ENCODE measurements around the gene MRPL55.

DNA sequence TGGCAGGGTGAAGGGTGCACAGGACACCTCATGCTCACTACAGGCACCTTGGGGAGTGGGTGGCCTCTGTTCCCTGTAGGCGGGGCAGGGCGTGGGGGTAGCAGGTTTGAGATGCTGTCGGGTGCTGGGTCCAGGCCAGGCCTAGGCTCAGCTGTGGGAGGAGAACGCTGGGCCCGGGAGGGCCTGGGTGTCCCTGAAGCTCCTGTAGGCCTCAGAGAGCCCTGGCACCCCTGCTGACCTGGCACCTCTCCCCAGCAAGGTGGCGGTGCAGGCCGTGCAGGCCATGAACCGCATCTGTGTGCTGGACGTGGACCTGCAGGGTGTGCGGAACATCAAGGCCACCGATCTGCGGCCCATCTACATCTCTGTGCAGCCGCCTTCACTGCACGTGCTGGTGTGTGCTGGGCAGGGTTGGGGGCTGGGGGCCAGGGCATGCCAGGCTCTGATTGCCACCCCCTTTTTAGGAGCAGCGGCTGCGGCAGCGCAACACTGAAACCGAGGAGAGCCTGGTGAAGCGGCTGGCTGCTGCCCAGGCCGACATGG is 38.1 kb upstream of the MRPL55 start:
- TF ChIP-seq, protein P1, sequence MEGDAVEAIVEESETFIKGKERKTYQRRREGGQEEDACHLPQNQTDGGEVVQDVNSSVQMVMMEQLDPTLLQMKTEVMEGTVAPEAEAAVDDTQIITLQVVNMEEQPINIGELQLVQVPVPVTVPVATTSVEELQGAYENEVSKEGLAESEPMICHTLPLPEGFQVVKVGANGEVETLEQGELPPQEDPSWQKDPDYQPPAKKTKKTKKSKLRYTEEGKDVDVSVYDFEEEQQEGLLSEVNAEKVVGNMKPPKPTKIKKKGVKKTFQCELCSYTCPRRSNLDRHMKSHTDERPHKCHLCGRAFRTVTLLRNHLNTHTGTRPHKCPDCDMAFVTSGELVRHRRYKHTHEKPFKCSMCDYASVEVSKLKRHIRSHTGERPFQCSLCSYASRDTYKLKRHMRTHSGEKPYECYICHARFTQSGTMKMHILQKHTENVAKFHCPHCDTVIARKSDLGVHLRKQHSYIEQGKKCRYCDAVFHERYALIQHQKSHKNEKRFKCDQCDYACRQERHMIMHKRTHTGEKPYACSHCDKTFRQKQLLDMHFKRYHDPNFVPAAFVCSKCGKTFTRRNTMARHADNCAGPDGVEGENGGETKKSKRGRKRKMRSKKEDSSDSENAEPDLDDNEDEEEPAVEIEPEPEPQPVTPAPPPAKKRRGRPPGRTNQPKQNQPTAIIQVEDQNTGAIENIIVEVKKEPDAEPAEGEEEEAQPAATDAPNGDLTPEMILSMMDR (IDR thresholded peaks at IDR 0.05): no peak
- no peak for TF ChIP-seq POLR2A (IDR thresholded peaks at IDR 0.05)

Data from thyroid gland (tissue), 4 donors.